PC-9 (cell line): ENCODE data around the gene MED16.

Experiments used
- CTCF ChIP-seq: fragments of 200-600 bp; sonication (generic); conservative IDR thresholded peaks from 2 replicates; pipeline ENCODE4 v1.6.1; 2017; ENCODE audit warnings: mixed run types, antibody characterized with exemption, mild to moderate bottlenecking, moderate library complexity
- EZH2 ChIP-seq: fragments of 200-600 bp; sonication (generic); IDR thresholded peaks from 2 replicates; pipeline ENCODE4 v1.8.0; 2017; ENCODE audit warnings: antibody characterized with exemption, low read depth

GRCh38 chr19:866769-867300, 26.2 kb downstream of the MED16 start:
- TF ChIP-seq CTCF = no peak
- no peak for TF ChIP-seq EZH2
